ENCODE measurements around the gene MYO5B.

DNA sequence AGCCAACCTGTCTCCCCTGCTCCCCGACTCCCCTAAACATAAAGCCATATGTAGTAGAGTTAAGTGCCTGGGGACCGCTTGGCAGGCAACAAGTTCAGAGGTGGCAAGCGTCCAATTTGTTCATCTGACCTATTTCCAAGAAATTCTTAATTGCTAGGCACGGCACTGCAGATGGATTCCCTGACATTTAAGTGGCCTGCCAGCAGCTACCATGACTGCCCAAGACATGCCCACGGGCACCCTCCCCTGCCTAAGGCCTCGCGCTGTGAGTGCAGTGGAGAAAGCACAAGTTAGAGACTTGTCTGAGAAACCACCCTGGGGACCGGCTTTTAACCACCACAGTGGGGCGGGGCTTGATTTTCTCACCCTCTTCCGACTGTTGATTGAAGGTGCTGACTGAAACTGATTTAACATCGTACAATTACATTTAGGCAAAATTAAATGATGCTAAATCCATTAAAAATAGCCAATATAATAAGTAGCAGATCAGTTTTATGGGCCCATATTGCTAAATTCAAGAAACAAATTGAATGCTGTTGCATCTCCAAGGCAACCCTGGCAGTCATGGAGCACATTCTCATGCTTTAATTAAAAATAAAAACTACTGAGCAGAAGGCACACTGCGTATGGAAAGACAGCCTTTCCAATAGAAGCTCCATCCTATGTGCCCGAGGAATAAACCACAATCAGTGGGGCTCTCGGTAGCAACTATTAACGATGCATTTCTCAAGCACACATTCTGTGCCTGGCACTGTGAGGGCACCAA, 218.0 kb downstream of the MYO5B start:
- TF ChIP-seq EZH2phosphoT487 (IDR thresholded peaks at IDR 0.05; ENCODE audit: borderline replicate concordance, low read depth, low read length): no peak
- TF ChIP-seq, protein P1, sequence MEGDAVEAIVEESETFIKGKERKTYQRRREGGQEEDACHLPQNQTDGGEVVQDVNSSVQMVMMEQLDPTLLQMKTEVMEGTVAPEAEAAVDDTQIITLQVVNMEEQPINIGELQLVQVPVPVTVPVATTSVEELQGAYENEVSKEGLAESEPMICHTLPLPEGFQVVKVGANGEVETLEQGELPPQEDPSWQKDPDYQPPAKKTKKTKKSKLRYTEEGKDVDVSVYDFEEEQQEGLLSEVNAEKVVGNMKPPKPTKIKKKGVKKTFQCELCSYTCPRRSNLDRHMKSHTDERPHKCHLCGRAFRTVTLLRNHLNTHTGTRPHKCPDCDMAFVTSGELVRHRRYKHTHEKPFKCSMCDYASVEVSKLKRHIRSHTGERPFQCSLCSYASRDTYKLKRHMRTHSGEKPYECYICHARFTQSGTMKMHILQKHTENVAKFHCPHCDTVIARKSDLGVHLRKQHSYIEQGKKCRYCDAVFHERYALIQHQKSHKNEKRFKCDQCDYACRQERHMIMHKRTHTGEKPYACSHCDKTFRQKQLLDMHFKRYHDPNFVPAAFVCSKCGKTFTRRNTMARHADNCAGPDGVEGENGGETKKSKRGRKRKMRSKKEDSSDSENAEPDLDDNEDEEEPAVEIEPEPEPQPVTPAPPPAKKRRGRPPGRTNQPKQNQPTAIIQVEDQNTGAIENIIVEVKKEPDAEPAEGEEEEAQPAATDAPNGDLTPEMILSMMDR (conservative IDR thresholded peaks at IDR 0.05; ENCODE audit: low read length): no peak
